ENCODE results near the gene ECI1.
A peak's percentile ranks its signal among the peaks of the same experiment; 100 is the strongest.

ECI1 gene

GRCh38 chr16:2236337-2237101, 14.9 kb downstream of the ECI1 start, which contains the start of gene DNASE1L2:
TSS of gene DNASE1L2 (plus strand) at chr16:2236444. CDS start at chr16:2236817, 373 bp downstream.
- Histone ChIP-seq H3K9ac (ENCODE audit: low read length) (no peak within 1 kb of the TSS), H3K4me1 (ENCODE audit: control insufficient read depth, low read depth, low read length) (no peaks in the 10 kb centered on the region), H3K4me3 (ENCODE audit: low read length) (peak within 1 kb of the TSS; percentile 42), H3K36me3 (ENCODE audit: control insufficient read depth, low read depth, low read length) (peaks cover 17% of the 10 kb centered on the region), H3K27me3 (ENCODE audit: control insufficient read depth, insufficient read depth, low read length) (peaks cover 28% of the 10 kb centered on the region), H3K9me3 (ENCODE audit: control insufficient read depth, low read depth, low read length) (no peaks in the 10 kb centered on the region), H3K27ac (ENCODE audit: low read length) (no peak within 1 kb of the TSS)

GRCh38 chr16:2235695-2236336, 15.6 kb downstream of the ECI1 start:
- Histone ChIP-seq H3K4me1 (ENCODE audit: control insufficient read depth, low read depth, low read length) (no peaks in the 10 kb centered on the region), H3K9ac (ENCODE audit: low read length) (no peak overlapping the region), H3K27ac (ENCODE audit: low read length) (no peak overlapping the region), H3K4me3 (ENCODE audit: low read length) (no peak overlapping the region), H3K36me3 (ENCODE audit: control insufficient read depth, low read depth, low read length) (peaks cover 21% of the 10 kb centered on the region), H3K9me3 (ENCODE audit: control insufficient read depth, low read depth, low read length) (no peaks in the 10 kb centered on the region), H3K27me3 (ENCODE audit: control insufficient read depth, insufficient read depth, low read length) (peaks cover 28% of the 10 kb centered on the region)

GRCh38 chr16:2235234-2235651, 16.1 kb downstream of the ECI1 start:
- H3K4me3 ChIP-seq (ENCODE audit: low read length), result no peak overlapping the region
- H3K27ac ChIP-seq (ENCODE audit: low read length), result no peak overlapping the region
- H3K27me3 ChIP-seq (ENCODE audit: control insufficient read depth, insufficient read depth, low read length), result peaks cover 28% of the 10 kb centered on the region
- H3K36me3 ChIP-seq (ENCODE audit: control insufficient read depth, low read depth, low read length), result peaks cover 21% of the 10 kb centered on the region
- H3K4me1 ChIP-seq (ENCODE audit: control insufficient read depth, low read depth, low read length), result no peaks in the 10 kb centered on the region
- H3K9ac ChIP-seq (ENCODE audit: low read length), result no peak overlapping the region
- no peaks in the 10 kb centered on the region for H3K9me3 ChIP-seq (ENCODE audit: control insufficient read depth, low read depth, low read length)

- Histone ChIP-seq H3K27ac (ENCODE audit: low read length) (no peak overlapping the region), H3K4me3 (ENCODE audit: low read length) (no peak overlapping the region), H3K9me3 (ENCODE audit: control insufficient read depth, low read depth, low read length) (no peaks in the 10 kb centered on the region), H3K4me1 (ENCODE audit: control insufficient read depth, low read depth, low read length) (no peaks in the 10 kb centered on the region), H3K36me3 (ENCODE audit: control insufficient read depth, low read depth, low read length) (peaks cover 21% of the 10 kb centered on the region), H3K9ac (ENCODE audit: low read length) (no peak overlapping the region), H3K27me3 (ENCODE audit: control insufficient read depth, insufficient read depth, low read length) (peaks cover 28% of the 10 kb centered on the region)
These were observed 16.6 kb downstream of the ECI1 start for GRCh38 chr16:2234813-2235170.

GRCh38 chr16:2233872-2234812, 17.2 kb downstream of the ECI1 start:
- no peak overlapping the region for H3K27ac ChIP-seq (ENCODE audit: low read length)
- H3K36me3 ChIP-seq (ENCODE audit: control insufficient read depth, low read depth, low read length), result peaks cover 27% of the 10 kb centered on the region
- peaks cover 28% of the 10 kb centered on the region for H3K27me3 ChIP-seq (ENCODE audit: control insufficient read depth, insufficient read depth, low read length)
- no peaks in the 10 kb centered on the region for H3K4me1 ChIP-seq (ENCODE audit: control insufficient read depth, low read depth, low read length)
- no peak overlapping the region for H3K4me3 ChIP-seq (ENCODE audit: low read length)
- H3K9ac ChIP-seq (ENCODE audit: low read length), result no peak overlapping the region
- H3K9me3 ChIP-seq (ENCODE audit: control insufficient read depth, low read depth, low read length), result no peaks in the 10 kb centered on the region

GRCh38 chr16:2233046-2233775, 18.2 kb downstream of the ECI1 start:
- H3K9me3 ChIP-seq (ENCODE audit: control insufficient read depth, low read depth, low read length), result no peaks in the 10 kb centered on the region
- H3K27me3 ChIP-seq (ENCODE audit: control insufficient read depth, insufficient read depth, low read length), result peaks cover 26% of the 10 kb centered on the region
- no peak overlapping the region for H3K9ac ChIP-seq (ENCODE audit: low read length)
- H3K36me3 ChIP-seq (ENCODE audit: control insufficient read depth, low read depth, low read length), result peaks cover 34% of the 10 kb centered on the region
- H3K4me1 ChIP-seq (ENCODE audit: control insufficient read depth, low read depth, low read length), result no peaks in the 10 kb centered on the region
- no peak overlapping the region for H3K27ac ChIP-seq (ENCODE audit: low read length)
- no peak overlapping the region for H3K4me3 ChIP-seq (ENCODE audit: low read length)

- Histone ChIP-seq H3K27me3 (ENCODE audit: control insufficient read depth, insufficient read depth, low read length) (peaks cover 17% of the 10 kb centered on the region), H3K9ac (ENCODE audit: low read length) (no peak overlapping the region), H3K4me3 (ENCODE audit: low read length) (no peak overlapping the region), H3K4me1 (ENCODE audit: control insufficient read depth, low read depth, low read length) (no peaks in the 10 kb centered on the region), H3K27ac (ENCODE audit: low read length) (no peak overlapping the region), H3K36me3 (ENCODE audit: control insufficient read depth, low read depth, low read length) (peaks cover 34% of the 10 kb centered on the region), H3K9me3 (ENCODE audit: control insufficient read depth, low read depth, low read length) (no peaks in the 10 kb centered on the region)
These were observed 19.0 kb downstream of the ECI1 start for GRCh38 chr16:2232094-2232990.

- Histone ChIP-seq H3K4me1 (ENCODE audit: control insufficient read depth, low read depth, low read length) (no peaks in the 10 kb centered on the region), H3K9me3 (ENCODE audit: control insufficient read depth, low read depth, low read length) (no peaks in the 10 kb centered on the region), H3K36me3 (ENCODE audit: control insufficient read depth, low read depth, low read length) (peaks cover 34% of the 10 kb centered on the region)
These were observed 20.1 kb downstream of the ECI1 start for GRCh38 chr16:2231016-2231931.

GRCh38 chr16:2230376-2230775, 21.0 kb downstream of the ECI1 start:
- no peak overlapping the region for H3K27ac ChIP-seq (ENCODE audit: low read length)
- no peaks in the 10 kb centered on the region for H3K27me3 ChIP-seq (ENCODE audit: control insufficient read depth, insufficient read depth, low read length)
- no peaks in the 10 kb centered on the region for H3K9me3 ChIP-seq (ENCODE audit: control insufficient read depth, low read depth, low read length)
- no peaks in the 10 kb centered on the region for H3K4me1 ChIP-seq (ENCODE audit: control insufficient read depth, low read depth, low read length)
- no peak overlapping the region for H3K9ac ChIP-seq (ENCODE audit: low read length)
- peaks cover 34% of the 10 kb centered on the region for H3K36me3 ChIP-seq (ENCODE audit: control insufficient read depth, low read depth, low read length)
- no peak overlapping the region for H3K4me3 ChIP-seq (ENCODE audit: low read length)

More at GRCh38 chr16:2231016-2231931, 20.1 kb downstream of the ECI1 start:
- Histone ChIP-seq H3K9ac (ENCODE audit: low read length) (no peak overlapping the region), H3K27ac (ENCODE audit: low read length) (no peak overlapping the region), H3K27me3 (ENCODE audit: control insufficient read depth, insufficient read depth, low read length) (peaks cover 7% of the 10 kb centered on the region), H3K4me3 (ENCODE audit: low read length) (no peak overlapping the region)
